NCI-H2171 (cell line): ENCODE results near the gene KSR1.
A peak's percentile ranks its signal among the peaks of the same experiment; 100 is the strongest.
"Not testable (repeated sequence)": the region's sequence is repeated elsewhere in the genome, so short reads cannot be mapped to it uniquely, and the experiment has no call there.

Experiments
- DNase-seq: peaks from one replicate; lab custom pipeline; 2025; lab: John Stamatoyannopoulos, UW

Gene KSR1

DNA sequence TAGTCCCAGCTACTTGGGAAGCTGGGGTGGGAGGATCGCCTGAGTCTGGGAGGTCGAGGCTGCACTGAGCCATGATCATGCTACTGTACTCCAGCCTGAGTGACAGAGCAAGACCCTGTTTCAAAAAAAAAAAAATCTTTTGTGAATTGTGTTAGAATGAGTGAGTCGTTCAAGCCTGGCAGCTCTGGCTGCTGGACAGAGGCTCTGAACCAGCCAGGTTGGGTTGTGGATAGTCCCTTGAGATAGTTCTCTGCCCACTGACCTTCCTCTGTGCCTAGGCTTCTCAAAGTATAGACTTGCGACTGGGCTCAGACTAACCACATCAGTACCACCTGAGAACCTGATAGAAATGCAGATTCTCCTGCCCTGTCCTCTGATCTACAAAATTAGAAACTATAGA, 2.2 kb upstream of the KSR1 start:
- no peak for DNase-seq

GRCh38 chr17:27455236-27455913, 873 bp upstream of the KSR1 start:
- peak; percentile 60 for DNase-seq

GRCh38 chr17:27456681-27457359, 572 bp downstream of the KSR1 start:
- no peak for DNase-seq

- DNase-seq = no peak
Observed at GRCh38 chr17:27457360-27457715, 1.1 kb downstream of the KSR1 start.

- DNase-seq = peak; percentile 72
Observed at GRCh38 chr17:27457731-27458523, 1.7 kb downstream of the KSR1 start.

- DNase-seq = no peak
Observed at GRCh38 chr17:27458524-27458908, 2.3 kb downstream of the KSR1 start.

- DNase-seq = no peak
Observed at GRCh38 chr17:27459433-27459832, 3.2 kb downstream of the KSR1 start.

GRCh38 chr17:27460196-27460725, 4.0 kb downstream of the KSR1 start:
- DNase-seq = no peak

DNA sequence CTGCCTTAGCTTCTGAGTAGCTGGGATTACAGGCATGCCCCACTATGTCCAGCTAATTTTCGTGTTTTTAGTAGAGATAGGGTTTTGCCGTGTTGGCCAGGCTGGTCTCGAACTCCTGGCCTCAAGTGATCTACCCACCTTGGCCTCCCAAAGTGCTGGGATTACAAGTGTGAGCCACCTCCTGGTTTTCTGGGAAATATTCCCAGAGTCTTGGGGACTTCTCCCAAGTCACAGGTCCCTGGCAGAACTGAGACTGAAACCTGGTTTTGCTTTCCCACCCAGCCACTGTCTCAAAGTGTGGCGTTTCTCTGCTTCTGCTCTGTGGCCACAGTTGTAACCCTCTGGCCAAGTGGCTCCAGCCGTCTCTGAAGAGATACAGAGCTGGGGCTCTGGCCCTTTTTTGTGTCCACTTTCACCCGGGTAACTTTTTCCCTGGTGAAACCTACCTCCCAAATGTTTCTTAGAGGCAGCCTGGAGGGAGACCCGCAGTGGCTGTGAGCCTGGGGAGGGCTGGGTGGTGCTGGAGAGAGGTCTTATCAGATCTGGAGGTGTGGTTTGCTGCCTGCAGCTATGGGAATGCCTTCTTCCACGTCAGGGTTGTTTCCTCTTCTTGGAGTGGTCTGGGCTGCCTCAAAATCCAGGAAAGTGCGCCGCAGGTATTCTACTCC, 5.1 kb downstream of the KSR1 start:
- no peak for DNase-seq

DNA sequence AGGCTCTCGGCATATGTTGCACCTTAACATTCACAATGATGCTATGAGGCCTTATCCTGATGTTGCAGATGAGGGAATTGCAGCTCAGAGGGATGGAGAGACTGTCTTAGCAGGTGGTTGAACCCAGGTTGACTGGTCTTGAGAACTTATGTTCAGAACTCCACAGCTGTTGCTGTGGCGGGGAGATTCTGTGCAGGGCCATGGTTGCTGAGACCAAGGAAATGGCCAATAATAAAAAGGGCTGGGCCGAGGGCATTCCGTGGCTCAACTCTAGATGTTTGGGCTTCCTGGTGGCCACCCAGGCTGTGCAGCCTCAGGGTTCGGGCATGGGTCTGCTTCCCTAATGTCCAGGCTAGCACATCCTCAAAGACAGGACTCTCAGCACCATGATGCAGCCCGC, 5.9 kb downstream of the KSR1 start:
- DNase-seq = no peak

GRCh38 chr17:27462714-27463113, 6.5 kb downstream of the KSR1 start:
- DNase-seq = no peak

GRCh38 chr17:27463235-27463677, 7.0 kb downstream of the KSR1 start:
- DNase-seq = no peak

DNA sequence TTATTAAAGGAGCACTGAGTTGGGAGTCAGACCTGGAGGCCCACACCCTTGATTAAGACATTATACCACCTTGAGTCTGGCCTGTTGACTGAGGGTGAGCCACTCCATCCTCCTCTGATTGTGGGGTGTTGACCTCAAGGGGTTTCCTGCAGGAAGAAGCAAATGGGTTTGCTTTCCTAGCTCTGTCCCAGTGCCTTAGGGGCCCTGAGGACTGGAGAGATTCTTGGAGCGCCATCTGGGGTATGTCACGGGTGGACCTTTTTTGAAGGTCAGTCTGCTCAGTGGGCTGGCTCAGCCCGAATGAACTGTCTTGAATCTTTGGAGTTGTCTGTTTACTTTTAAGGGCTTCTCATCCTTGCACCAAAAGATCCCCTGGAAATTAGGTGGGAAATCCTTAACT, 7.8 kb downstream of the KSR1 start:
- DNase-seq = not testable (repeated sequence)

DNA sequence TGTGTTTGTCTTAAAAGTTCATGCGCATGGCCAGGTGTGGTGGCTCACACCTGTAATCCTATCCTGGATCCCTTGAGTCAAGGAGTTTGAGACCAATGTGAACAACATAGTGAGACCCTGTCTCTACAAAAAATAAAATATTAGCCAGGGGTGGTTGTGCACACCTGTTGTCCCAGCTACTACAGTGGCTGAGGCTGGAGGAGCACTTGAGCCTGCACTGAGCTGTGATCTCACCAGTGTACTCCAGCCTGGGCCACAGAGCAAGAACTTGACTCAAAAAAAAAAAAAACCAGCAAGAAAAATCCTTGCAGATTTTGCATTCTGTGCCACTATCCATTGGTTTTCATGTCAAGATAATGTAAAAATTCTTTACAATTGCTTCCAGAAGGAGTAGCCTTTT, 8.2 kb downstream of the KSR1 start:
- DNase-seq = no peak

GRCh38 chr17:27465875-27466274, 9.6 kb downstream of the KSR1 start:
- DNase-seq = not testable (repeated sequence)

DNA sequence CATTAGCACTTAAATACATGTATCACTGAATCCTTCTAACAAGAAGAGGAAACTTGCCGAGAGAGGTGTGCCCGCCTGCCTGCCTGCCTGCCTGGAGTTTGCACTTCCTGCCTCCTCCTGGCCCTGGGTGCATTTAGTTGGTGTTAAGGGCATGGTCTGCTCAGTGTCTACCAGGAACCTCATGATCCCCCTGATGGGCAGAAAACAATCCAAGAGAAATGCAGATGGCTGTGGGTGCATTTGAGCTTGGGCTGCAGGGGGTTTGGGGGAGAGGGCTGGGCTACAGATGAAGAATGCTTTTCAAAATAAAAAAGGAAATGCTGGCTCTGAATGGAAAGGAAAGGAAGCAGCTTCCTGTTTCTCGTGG, 10.1 kb downstream of the KSR1 start:
- DNase-seq = no peak

DNA sequence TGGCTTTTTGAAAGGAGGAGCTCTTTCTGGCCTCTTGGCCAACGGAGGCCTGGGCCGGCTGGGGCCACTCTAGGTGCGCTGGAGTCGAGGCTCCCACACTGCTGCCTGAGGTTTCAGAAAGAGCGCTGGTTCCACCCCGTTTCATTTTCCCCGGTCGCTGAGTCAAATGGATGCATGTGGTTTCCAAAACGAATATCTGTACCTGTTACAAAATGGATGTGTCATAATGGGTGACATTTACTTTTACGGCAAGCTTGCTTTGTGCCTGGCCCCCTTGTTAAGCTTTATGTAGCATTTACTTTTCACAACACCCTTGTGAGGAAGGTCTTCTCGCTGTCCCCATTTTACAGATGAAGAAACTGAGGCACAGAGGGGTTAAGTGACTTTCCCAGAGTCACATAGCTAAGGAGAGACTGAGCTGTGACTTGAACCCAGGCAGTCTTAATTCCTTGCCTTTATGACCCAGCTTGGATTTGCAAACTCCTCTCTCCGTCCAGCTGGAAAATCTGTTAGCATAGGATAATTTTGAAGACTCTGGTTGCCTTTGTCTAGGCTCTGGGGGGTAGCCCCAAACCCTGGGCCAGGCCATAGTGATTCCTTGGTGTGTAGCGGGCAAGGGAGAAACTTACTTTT, 10.6 kb downstream of the KSR1 start:
- DNase-seq = no peak

- DNase-seq = no peak
Observed at GRCh38 chr17:27469256-27469655, 13.0 kb downstream of the KSR1 start.

DNA sequence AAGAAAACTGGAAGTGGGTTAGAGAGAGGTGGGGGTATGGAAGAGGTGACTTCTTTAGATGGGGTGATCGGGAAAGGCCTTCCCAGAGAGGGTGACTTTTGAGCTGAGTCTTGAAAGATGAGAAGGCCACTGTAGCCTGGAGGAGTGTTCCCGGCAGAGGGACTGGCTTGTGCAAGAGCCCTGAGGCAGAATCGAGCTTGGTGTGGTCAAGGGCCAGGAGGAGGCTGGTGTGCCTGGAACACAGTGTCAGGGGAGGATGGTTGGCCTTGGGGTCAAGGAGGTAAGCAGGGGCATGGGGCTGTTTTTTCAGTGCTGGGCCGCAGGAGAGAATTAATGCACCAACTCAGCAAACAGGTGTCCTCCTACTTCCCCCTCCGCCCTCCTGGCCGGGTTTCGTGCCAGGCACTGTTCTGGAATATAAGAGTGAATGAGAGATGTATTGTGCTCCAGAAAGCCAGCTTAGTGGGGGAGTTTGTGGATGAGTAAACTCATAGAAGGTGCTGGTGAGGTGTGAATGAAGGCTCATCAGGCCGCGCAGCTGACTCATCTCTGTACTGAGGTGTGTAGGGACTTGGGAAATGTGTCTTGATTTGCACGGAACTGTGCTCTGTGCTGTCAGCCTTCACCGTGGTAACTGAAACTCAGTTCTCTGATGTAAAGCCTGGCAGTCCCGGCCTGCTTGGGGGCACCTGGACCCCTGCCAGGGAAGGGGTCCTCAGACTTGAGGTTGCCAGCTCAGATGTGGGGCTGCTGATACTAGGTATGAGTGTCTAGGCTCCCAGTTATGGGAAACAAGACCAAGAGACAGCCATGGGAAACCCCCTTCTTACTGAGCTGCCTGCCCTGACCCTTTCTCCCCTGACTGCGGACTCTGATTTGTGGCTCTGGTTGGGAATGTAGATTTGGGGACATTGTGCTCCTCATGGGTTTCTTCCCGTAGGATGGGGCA, 15.3 kb downstream of the KSR1 start:
- DNase-seq = no peak

GRCh38 chr17:27473190-27473747, 17.0 kb downstream of the KSR1 start:
- DNase-seq = no peak
